ENCODE results near the gene SLC25A3.

DNA sequence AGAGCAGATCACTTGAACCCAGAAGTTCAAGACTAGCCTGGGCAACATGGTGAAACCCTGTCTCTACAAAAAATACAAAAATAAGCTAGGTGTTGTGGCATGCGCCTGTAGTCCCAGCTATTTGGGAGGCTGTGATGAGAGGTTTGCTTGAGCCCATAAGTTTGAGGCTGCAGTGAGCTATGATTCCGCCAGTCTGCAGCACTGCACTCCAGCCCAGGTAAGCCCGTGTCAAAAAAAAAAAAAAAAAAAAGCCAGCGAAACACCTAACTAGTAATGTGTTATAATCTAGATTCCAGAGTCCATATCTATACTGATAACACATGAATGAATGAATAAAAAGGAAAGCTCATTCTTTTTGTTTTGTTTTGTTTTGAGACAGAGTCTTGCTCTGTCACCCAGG, 18.5 kb upstream of the SLC25A3 start:
- TF ChIP-seq EP300 (IDR thresholded peaks at IDR 0.05) (no peak), POLR2A (IDR thresholded peaks at IDR 0.05) (no peak)
- TF ChIP-seq, protein P1, sequence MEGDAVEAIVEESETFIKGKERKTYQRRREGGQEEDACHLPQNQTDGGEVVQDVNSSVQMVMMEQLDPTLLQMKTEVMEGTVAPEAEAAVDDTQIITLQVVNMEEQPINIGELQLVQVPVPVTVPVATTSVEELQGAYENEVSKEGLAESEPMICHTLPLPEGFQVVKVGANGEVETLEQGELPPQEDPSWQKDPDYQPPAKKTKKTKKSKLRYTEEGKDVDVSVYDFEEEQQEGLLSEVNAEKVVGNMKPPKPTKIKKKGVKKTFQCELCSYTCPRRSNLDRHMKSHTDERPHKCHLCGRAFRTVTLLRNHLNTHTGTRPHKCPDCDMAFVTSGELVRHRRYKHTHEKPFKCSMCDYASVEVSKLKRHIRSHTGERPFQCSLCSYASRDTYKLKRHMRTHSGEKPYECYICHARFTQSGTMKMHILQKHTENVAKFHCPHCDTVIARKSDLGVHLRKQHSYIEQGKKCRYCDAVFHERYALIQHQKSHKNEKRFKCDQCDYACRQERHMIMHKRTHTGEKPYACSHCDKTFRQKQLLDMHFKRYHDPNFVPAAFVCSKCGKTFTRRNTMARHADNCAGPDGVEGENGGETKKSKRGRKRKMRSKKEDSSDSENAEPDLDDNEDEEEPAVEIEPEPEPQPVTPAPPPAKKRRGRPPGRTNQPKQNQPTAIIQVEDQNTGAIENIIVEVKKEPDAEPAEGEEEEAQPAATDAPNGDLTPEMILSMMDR (IDR thresholded peaks at IDR 0.05), result no peak

Measured in tibial nerve (tissue), 4 donors.